HG02943 (cell line): Measurements from ENCODE around the gene DNAJC8.

Experiments used
- ATAC-seq: cut with Tn5 transposase; IDR thresholded peaks from one replicate; pipeline ENCODE4 v1.9.1; 2021; ENCODE audit warnings: mild to moderate bottlenecking, low read depth, moderate library complexity; ENCODE audit not compliant: unreplicated experiment

DNAJC8 gene

GRCh38 chr1:28175955-28176485 lies 56.8 kb downstream of the DNAJC8 start:
- ATAC-seq = no peak

DNA sequence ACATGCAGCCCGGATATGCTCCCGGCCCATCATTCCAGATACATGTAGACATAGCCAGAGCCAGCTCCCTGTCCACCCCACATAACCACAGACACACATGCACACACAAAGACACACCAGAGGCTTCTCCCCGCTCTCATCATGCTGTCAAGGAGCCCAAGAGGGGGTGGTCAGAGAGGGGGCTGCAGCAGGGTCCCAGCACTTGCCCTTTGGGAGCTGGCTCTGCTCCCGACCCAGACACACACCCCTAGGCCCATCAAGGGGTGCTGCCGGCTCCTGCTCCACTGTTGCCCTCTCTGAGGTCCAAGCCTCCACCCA lies 58.9 kb downstream of the DNAJC8 start:
- no peak for ATAC-seq

DNA sequence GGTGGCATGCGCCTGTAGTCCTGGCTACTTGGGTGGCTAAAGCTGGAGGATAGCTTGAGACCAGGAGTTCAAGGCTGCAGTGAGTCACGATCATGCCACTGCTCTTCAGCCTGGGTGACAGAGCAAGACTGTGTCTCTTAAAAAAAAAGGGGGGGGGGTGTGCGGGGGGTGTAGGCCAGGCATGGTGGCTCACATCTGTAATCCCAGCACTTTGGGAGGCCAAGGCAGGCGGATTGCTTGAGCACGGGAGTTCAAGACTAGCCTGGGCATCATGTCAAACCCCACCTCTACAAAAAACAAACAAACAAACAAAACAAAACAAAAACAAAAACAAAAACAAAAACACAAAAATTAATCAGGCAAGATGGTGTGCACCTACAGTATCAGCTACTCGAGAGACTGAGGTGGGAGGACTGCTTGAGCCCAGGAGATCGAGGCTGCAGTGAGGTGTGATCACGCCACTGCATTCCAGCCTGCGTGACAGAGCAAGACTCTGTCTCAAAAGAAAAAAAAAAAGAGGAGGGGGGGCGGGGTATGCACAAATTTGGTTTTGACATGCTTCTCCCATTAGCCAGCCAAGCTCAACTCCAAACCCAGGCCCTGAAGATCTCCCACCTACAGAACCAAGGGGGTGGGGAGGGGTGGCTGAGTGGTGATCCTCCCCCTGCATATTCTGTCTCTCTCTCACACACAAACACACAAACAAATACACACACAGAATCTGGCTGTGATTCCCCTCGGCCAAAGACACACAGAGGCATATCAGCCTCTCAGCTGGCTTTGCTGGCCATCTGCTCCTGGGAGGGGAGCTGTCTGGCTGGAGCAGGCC lies 59.5 kb downstream of the DNAJC8 start:
- ATAC-seq = no peak

GRCh38 chr1:28172713-28173150 lies 60.1 kb downstream of the DNAJC8 start:
- peak; percentile 63 for ATAC-seq

- ATAC-seq = no peak
Observed at GRCh38 chr1:28171246-28171645, 61.6 kb downstream of the DNAJC8 start.

GRCh38 chr1:28170001-28170596 lies 62.7 kb downstream of the DNAJC8 start:
- no peak for ATAC-seq

DNA sequence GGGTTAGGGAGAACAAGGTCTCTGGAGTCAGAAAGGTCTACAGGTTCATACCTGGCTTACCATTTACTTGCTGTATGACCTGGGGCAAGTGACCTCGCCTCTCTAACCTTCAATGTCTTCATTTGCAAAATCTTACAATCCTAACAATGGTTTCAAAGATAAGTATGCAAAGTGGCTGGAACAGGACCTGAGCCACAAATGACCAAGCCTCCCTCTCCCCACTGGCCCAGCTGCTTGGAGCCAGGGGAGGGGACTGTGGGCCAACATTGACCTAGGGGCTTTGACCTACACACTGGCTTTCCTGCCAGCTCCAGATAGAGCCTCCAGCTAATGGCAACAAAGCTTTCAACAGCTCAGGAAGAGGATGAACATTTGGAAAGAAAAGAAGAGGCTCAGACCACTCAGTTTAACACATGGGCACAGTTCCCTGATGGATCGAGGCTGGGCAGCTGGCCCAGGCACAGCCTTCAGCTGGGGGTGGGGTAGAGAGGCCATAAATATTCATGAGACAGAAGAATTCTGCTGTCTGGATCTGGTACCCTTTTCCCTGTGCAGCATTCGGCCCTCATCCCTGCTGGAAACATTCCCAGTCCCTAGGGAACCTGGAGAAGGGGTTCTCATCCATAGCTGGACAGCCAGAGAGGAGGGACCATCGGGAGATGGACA lies 69.2 kb downstream of the DNAJC8 start:
- no peak for ATAC-seq

DNA sequence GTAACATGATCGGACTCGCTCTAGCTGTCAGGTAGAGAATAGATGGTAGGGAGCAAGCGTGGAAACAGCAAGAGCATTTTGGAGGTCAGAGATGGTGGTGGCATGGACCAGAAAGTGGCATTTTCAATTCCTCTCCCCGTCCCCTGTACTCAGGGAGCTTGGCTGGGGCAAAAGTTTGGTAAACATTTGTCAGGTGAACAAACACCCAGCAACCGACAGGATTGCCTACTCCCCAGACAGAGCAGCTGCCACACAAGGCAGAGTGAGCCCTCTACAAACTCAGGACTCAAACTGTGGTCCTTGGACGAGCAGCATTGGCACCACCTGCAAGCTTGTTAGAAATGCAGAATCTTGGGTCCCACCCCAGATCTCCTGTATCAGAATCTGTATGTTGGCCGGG lies 70.7 kb downstream of the DNAJC8 start:
- ATAC-seq = no peak

DNA sequence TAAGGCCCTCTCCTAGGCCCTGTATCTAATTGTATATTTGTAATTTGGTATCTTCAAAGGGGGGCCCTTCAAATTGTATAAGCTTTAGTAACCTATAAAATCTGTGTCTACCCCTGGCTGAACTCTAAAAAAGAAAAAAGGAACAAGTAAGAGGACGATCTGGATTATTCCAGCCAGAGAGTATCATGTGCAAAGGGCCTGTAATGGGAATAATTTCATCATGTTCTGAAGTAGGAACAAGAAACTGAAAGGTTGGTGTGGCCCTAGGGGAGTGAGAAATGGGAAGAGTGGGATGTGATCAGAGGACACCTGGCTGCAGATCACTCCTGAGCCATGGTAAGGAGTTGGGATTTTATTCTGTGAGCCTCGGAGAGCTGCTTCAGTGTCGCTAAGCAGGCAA lies 71.1 kb downstream of the DNAJC8 start:
- no peak for ATAC-seq

- ATAC-seq = no peak
Observed at GRCh38 chr1:28160782-28161266, 72.0 kb downstream of the DNAJC8 start.

DNA sequence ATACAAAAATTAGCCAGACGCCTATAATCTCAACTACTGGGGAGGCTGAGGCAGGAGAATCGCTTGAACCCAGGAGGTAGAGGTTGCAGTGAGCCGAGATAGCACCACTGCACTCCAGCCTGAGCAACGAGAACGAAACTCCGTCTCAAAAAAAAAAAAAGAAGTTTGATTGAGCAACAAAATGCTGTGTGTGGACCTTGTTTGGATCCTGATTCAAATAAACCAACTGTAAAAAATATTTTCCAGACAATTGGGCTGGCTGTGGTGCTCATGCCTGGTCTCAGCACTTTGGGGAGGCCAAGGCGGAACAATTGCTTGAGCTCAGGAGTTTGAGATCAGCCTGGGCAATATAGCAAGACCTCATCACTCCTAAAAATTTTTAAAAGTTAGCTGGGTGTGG lies 73.1 kb downstream of the DNAJC8 start:
- no peak for ATAC-seq

DNA sequence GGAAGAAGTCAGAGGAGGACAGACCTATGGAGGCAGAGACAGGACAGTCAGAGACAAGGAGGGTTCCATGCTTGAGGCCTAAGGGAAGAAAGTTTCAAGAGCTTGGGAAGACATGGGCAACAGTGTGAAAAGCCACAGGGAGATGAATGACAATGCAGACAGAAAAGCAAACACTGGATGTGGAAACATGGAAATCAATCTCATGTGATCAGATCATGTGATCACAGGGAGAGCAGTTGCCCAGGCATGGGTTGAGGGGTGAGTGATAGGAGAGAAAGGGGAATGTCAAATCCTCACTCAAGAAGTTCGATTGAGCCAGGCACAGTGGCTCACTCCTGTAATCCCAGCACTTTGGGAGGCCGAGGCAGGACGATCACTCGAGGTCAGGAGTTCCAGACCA lies 73.6 kb downstream of the DNAJC8 start:
- no peak for ATAC-seq

- ATAC-seq = no peak
Observed at GRCh38 chr1:28157894-28158293, 74.9 kb downstream of the DNAJC8 start.

DNA sequence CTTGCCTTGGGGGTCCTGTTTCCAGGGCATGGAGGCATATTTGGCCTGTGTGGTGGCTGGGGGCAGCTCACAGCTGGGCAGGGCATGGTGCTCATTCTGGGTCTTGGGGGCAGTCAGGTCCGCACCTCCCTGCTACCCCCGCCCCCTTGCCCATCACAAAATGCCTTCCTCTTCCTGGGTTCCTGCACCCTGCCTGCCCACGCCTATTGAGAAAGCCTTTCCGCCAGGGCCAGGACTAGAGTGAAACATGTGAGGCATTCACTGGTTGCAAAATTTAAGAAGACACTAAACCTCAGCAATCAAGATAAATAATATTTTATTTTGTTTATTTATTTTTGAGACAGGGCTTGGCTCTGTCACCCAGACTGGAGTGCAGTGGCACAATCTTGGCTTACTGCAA lies 76.0 kb downstream of the DNAJC8 start:
- no peak for ATAC-seq

- no peak for ATAC-seq
Observed at GRCh38 chr1:28155628-28156027, 77.2 kb downstream of the DNAJC8 start.

GRCh38 chr1:28154078-28154594 lies 78.7 kb downstream of the DNAJC8 start:
- ATAC-seq = no peak
